GM19099 (cell line): Measurements from ENCODE around the gene PCTP.

Experiments
- POLR2A ChIP-seq: IDR thresholded peaks from 3 replicates; pipeline ENCODE4 v1.6.1; 2011; ENCODE audit warnings: low read depth; ENCODE audit not compliant: insufficient read length; ENCODE audit errors: extremely low read depth

PCTP gene

GRCh38 chr17:55735731-55736405, 15.0 kb upstream of the PCTP start:
- no peak for TF ChIP-seq POLR2A

DNA sequence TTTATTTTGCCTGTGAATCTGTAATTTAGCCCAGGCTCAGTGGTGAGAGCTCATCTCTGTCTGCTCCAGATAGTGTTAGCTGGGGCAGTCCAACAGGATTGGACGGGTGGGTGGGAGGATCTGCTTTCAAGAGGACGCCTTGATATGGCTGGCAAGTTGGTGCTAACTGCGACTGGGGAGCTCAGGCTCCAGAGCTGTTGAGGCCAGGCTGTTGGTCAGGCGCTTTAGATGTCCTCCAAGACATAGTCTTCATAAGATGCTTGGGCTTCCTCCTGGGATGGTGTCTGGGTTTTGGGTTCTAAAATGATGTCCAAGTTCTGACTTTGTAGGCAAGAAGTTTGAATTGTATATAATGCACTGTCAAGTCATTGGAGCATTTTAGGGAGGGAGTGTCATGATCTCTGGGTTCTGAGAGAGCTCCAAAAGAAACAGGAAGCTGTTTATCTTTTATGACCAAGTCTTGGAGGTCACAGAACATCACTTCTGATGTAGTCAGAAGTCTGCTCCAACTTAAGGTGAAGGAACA, 12.8 kb upstream of the PCTP start:
- TF ChIP-seq POLR2A, result no peak

DNA sequence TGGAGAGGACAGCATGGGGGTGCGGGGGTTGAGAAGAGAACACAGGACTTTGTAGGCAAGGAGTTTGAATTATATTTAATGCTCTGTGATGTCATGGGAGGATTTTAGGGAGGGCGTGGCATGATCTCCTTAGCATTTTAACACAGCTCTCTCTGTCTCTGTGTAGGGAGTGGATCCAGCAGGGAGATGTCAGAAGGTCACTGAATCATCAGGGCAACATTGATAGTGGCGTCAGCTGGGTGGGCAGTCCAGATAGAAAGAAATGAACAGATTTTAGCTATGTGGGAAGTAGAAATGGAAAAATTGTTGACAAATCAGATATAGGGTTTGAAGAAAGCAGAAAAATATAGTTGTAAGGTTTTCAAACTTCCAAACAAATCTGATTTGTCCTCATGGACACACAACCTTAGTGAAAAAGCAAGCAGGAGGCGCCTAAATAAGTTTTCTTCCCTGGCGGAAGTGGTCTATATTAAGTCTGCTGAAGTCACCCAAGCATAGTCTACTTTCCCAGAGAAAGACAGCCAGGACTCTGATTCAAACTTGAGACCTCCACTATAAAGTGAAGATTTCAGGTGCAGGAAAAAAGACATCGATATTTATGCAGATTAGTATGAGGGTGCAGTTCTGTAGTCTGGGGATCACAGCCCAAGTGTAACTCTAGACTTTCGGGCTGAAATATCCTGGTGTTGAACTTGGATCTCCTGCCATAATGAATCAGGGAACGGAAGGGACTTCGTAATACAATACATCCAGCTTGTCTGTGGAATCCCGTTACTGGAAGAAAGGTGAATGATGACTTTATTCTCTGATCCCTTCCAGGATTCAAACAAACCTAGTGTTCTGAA, 10.1 kb upstream of the PCTP start:
- TF ChIP-seq POLR2A, result no peak

- TF ChIP-seq POLR2A, result no peak
Observed at GRCh38 chr17:55741356-55741700, 9.5 kb upstream of the PCTP start.

- TF ChIP-seq POLR2A, result no peak
Observed at GRCh38 chr17:55742272-55743102, 8.4 kb upstream of the PCTP start.

DNA sequence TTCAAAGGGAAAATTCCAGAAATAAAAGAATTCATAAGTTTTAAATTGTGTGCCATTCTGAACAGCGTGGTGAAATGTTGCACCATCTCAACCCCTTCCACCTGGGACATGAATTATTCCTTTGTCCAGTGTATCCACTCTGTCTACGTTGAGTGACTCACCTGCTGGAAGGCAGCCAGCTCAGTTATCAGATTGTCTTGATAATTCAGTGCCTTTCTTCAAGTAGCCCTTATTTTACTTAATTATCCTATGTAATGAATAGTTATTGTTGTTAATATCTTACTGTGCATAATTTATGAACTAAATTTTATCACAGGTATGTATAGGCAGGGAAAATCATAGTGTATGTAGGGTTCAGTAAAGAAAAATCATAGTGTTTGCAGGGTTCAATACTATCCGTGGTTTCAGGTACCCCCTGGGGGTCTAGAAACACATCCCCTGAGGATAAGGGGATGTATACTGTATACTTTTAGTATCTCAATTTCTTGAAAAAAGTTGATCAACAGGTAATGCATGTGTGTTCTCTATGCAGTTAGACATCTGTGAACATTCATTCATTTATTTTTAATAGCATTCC, 7.7 kb upstream of the PCTP start:
- no peak for TF ChIP-seq POLR2A

DNA sequence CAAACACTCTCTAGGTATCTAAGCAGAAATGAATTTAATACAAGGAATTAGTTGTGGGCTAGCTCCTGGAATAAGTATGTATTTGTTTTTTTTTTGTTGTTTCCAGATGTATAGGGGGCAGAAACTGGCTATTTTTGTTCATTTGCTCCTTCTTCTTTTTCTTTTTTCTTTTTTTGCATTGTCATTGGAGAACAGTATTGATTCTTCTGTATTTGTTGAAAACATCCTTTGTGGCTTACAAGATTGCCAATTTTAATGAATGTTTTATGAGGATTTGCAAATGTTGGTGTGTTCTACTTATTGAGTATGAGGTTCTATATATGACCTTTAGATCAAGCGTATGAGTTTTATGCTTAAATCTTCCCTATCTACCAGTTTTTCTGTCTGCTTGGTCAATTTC, 5.6 kb upstream of the PCTP start:
- TF ChIP-seq POLR2A, result no peak

- no peak for TF ChIP-seq POLR2A
Observed at GRCh38 chr17:55746466-55746865, 4.4 kb upstream of the PCTP start.

DNA sequence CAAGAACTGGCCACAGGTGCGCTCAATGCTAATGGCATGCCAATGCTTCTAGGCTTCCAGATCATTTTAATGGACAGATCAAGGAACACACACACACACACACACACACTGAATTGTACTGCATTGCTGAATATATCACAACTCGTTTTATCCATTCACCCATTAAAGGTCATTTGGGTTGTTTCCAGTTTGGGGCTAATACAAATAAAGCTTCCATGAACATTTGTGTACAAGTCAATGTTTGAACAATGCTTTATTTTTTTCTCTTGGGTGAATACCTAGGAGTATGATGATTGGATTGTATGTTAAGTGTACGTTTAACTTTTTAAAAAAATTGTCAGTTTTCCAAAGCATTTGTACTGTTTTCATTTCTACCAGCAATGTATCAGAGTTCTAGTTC, 3.6 kb upstream of the PCTP start:
- TF ChIP-seq POLR2A, result no peak

GRCh38 chr17:55748841-55749240, 2.0 kb upstream of the PCTP start:
- no peak for TF ChIP-seq POLR2A

GRCh38 chr17:55749985-55750384, 866 bp upstream of the PCTP start:
- TF ChIP-seq POLR2A, result no peak

DNA sequence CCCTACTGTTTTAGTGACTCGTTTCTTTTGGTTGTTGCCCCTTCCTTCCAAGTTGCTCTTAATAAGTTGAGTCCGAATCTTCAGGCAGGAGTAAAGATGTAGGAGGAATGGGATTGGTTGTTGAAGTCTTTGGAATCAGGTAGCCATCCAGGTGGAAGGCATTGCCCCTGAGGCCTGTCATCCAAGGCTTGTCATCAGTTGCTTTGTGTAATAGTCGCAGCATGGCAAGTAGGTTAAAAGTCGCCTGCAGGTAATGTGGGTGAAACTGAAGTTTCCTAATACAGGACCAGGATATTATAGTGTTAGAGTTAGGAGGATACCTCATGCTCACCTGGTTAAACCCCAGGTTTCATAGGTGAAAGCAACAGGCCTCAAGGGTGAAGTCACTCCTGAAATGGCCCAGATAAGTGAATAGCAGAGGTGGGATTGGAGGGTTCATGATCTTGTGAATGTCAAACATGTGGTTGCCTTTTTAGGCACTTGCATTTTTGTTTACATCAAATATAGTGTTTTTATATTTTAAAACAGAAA, 934 bp downstream of the PCTP start:
- no peak for TF ChIP-seq POLR2A

DNA sequence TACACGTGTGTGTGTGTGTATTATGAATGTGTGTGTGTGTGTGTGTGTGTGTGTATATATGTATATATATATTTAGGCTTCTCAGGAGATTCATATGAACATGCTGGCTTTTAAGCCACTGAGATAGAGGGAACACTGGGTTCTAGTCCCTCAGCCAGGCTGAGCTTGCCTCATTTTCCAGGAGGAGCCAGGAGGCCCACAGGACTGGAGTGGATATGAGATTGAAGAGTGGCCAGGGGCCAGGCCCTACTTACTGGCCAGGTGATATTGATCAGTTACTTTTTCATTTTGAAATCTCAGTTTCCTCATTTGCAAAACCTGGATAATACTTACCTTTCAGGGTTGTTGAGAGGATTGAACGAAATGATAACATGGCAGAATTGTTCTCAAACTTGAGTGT, 5.8 kb downstream of the PCTP start:
- no peak for TF ChIP-seq POLR2A

- TF ChIP-seq POLR2A, result no peak
Observed at GRCh38 chr17:55757659-55758058, 6.8 kb downstream of the PCTP start.

DNA sequence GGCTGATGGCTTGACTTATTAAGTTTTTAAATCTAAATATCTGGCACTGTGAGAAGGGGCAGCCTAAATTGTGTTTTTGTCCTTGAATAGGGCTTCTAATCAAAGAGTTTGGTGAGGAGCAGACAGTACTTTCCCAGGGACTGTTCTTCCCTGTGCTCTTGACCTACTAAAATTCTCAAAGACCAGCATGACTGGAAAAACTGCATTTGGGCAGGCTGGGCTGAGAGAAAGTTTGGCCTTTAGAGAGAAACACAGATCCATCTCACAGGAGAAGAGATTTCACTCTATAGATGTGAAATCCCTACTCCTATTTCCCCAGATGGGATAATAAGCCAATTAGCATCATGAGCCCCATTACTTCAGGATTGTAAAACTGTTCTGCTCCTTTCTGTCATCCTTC, 7.3 kb downstream of the PCTP start:
- TF ChIP-seq POLR2A, result no peak
